Keratinocyte (primary cell): ENCODE results near the gene PCCA.

Source experiments
- CTCF ChIP-seq, 3 experiments: IDR thresholded peaks in 1 of 3; conservative IDR thresholded peaks in 1 of 3; optimal IDR thresholded peaks in 1 of 3; 2 replicates in 2 of 3; 3 replicates in 1 of 3; pipeline versions ENCODE3 to v1.5.1; 2011; ENCODE audit warnings: low read length in 3 of 3, mild to moderate bottlenecking in 3 of 3, moderate library complexity in 2 of 3, control low read depth in 1 of 3, inconsistent platforms in 1 of 3; ENCODE audit not compliant: insufficient read depth in 2 of 3; ENCODE audit errors: extremely low read depth in 1 of 3
- EZH2 ChIP-seq: IDR thresholded peaks from one replicate; pipeline ENCODE4 v1.6.1; 2012; ENCODE audit warnings: inconsistent platforms, mild to moderate bottlenecking, low read length, moderate library complexity

- no peak for TF ChIP-seq CTCF (optimal IDR thresholded peaks at IDR 0.05 in 1 of 3, IDR thresholded peaks at IDR 0.05 in 1 of 3, conservative IDR thresholded peaks at IDR 0.05 in 1 of 3; ENCODE audit: extremely low read depth in 1 of 3, insufficient read depth in 2 of 3, low read length in 3 of 3)
- TF ChIP-seq EZH2, result no peak
Measured at GRCh38 chr13:100211016-100211710, 122.3 kb downstream of the PCCA start.
